Activated CD4-positive, alpha-beta T cell treated with anti-CD3 and anti-CD28 coated beads for 24 hours (primary cell): ENCODE results near the gene SLC5A7.

ENCODE experiments used
- DNase-seq, 2 donors: peaks; one replicate each; pipeline ENCODE4 v3.0.0-alpha.2; 2020; ENCODE audit warnings: low read depth in 2 of 2

SLC5A7 gene

DNA sequence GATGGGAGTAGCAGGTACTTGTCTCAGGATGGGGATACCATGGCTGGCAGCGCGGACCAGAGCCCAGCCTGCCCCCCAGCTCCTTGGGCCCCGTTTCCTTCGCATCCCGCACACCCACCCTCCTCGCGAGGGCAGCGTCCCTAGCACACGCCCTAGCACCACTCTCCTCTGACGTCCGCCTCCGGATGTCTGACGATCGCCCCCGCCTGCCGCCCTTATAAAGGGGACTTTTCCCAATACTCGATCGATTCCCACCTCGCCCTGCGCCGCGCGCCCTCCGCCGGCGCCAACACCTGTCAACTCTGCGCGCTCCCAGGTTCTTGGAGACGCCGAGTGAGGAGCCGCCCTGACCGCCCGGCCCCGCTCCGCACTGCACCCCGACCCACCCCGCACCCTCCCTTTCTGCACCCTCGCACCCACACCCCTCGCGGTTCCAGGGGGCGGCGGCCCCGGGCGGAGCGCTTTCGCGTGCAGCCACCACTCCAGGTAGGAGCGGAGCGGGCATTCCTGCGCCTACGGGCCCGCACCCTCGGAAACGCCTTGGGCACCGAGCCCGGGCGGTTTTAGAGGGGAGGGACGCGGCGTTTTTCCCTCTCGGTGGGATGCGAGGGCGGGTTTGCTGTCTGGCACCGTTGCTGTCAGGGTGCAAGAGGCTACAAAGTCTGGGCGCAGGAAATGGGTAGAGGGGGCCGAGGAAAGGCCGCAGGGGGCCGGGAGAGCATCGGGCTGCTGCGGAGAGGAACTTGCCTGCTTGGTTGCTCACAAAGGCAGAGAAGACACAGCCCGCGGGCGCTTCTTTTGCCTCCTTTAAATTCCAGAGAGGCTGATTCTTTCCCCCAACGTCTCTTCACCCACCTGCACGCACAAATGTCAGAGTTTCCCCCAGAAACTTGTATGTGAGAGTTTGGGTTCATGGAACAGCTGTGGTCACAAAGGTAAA, at the start of gene SLC5A7:
Gene SLC5A7 (plus strand): TSS at position 247 of the 940 bp plus-strand sequence. CDS start 1,632 bp downstream, outside the sequence.
- DNase-seq, result no peak

GRCh38 chr2:107961395-107961794, 24.9 kb upstream of the SLC5A7 start:
- DNase-seq, result no peak

GRCh38 chr2:107964185-107964584, 22.1 kb upstream of the SLC5A7 start:
- no peak for DNase-seq

DNA sequence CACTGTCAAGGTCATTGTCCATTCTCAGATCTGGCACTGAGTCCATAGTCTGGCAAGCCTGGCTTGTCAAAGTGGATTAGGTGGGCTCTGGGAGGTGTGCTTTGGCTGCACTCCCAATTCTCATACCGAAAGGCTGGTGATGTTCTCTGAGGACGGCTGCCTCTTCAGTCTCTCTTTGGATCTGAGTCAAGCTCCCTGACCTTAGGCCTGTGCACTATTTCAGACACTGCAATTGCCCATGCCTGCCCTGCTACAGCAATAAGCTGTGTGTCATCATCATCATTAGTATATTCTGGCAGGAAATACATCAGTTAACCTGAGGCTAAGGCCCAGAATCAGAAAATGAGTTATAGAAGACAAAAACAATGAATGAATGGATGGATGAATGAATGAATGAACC, 1.6 kb upstream of the SLC5A7 start:
- DNase-seq, result no peak

GRCh38 chr2:107988108-107988507, 1.8 kb downstream of the SLC5A7 start:
- DNase-seq, result no peak

GRCh38 chr2:107989445-107989844, 3.1 kb downstream of the SLC5A7 start:
- DNase-seq, result no peak

GRCh38 chr2:107990718-107991117, 4.4 kb downstream of the SLC5A7 start:
- no peak for DNase-seq

DNA sequence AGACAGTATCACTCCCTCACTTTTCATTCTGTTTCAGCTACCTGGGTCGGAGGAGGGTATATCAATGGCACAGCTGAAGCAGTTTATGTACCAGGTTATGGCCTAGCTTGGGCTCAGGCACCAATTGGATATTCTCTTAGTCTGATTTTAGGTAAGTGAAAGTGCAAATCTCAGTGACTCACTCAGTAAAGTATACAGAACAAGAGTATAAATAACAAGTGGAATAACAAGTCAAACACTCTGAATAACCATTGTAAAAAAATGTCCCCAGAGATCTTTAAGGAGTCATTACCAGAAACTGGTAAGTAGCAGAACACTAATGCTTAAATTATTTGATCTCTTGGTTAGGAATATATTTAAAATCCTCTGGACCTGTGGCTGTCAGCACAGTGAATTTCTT, 5.7 kb downstream of the SLC5A7 start:
- DNase-seq, result no peak

GRCh38 chr2:107999158-107999557, 12.8 kb downstream of the SLC5A7 start:
- DNase-seq, result no peak

GRCh38 chr2:108010912-108011591, 24.7 kb downstream of the SLC5A7 start:
- no peak for DNase-seq

DNA sequence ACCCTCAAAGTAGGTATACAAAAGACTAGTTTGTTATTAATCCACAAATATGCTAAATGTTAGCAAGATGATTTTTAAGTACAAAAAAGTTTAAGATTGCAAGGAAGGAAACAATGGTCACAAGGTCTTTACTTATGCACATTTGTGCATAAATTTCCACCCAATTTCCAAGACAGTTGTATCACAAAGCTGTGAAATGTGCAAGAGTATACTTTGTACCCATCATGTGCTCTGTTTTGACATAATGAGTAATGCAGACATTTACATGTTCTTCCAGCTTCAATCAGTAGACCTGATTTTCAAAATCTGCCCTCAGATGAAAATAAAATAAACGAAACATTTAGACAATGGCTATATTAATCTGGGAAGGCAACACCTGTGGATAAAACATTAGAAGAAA, 27.0 kb downstream of the SLC5A7 start:
- no peak for DNase-seq

GRCh38 chr2:108022628-108023027, 36.3 kb downstream of the SLC5A7 start:
- DNase-seq, result no peak

- DNase-seq, result no peak
Observed at GRCh38 chr2:108023776-108024175, 37.5 kb downstream of the SLC5A7 start.

- DNase-seq, result no peak
Observed at GRCh38 chr2:108026092-108026794, 39.9 kb downstream of the SLC5A7 start.

GRCh38 chr2:108029496-108029895, 43.2 kb downstream of the SLC5A7 start:
- DNase-seq, result no peak

- DNase-seq, result no peak
Observed at GRCh38 chr2:108029912-108030311, 43.6 kb downstream of the SLC5A7 start.

GRCh38 chr2:108031471-108031941, 45.2 kb downstream of the SLC5A7 start:
- no peak for DNase-seq

DNA sequence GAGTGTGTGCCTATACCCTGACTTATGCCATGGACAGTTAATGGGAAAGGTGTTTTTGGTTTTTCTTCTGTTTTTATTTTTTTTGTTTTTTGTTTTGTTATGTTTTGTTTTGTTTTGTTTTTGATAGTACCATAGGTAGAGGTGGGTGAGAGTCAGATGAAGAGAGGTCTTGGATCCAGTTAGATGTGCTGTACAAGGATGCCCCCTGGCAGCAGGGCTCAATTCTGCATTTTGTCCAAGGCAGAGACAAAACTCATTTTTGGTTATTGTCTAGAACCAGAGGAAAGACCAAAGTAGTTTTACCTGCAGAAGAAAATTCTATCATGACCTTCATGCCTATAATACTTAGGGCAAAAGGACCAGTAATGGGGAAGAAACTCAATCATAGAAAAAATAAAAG, 48.5 kb downstream of the SLC5A7 start:
- no peak for DNase-seq

- no peak for DNase-seq
Observed at GRCh38 chr2:108048752-108049151, 62.4 kb downstream of the SLC5A7 start.

- DNase-seq, result no peak
Observed at GRCh38 chr2:108058576-108059137, 72.3 kb downstream of the SLC5A7 start.

DNA sequence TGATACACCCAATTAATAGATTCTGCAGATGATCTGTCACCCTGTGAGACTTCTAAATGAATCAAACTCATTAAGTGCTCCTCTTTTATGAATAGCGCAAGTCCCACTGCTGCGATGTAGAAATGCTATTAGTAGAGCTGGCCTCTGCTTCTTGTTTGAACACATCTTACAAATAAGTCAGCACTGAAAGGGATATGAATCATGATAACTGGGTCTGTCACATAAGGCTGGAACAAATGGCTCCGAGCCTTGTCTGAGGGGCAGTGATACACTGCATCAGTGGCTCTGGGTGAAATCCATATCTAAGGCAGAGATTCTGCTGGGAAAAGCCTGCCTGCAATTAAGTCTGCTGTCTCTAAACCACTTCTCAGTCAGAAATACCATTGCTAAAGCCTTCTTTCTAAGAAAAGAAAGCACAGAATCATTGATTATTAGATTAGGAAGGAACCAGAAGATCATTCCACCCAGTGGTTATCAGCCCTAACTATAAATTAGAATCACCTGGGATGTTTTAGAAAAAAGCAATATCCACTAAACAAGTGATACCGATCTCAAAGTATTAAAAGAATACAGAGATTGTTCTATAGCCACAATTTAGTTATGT, 75.2 kb downstream of the SLC5A7 start:
- DNase-seq, result no peak
